B cell (primary cell): Measurements from ENCODE around the gene CANT1. TPM values are rescaled to one million over a fixed set of nuclear protein-coding genes. Genes with fewer than 3 reads are reported as not detected.

Experiments
- ATAC-seq: fragments of 200-7000 bp; cut with Tn5 transposase; one replicate; pipeline ENCODE4 v1.10.0; 2021; ENCODE audit warnings: low read depth, mild to moderate bottlenecking, moderate number of reproducible peaks, moderate library complexity
- CTCF ChIA-PET: fragments of 350-600 bp; sonication (Branson Sonifier 250); formaldehyde crosslinking; loops from one replicate; lab custom pipeline; 2021; ENCODE audit warnings: antibody characterized with exemption, inconsistent platforms; lab: Charles Lee
- POLR2A ChIA-PET: fragments of 350-600 bp; sonication (Branson Sonifier 250); formaldehyde crosslinking; loops from one replicate; lab custom pipeline; 2021; ENCODE audit warnings: antibody characterized with exemption; lab: Charles Lee
- DNase-seq: peaks from one replicate; pipeline ENCODE4 v3.0.0; 2013
- H2AFZ ChIP-seq: 2 replicates; pipeline ENCODE4 v1.6.1; 2012; ENCODE audit warnings: mild to moderate bottlenecking, low read depth, low read length; ENCODE audit not compliant: insufficient read depth, poor library complexity, severe bottlenecking
- H3K27ac ChIP-seq, 2 donors: 1 replicate in 1 of 2; 2 replicates in 1 of 2; pipeline ENCODE4 v1.5.1; 2012 to 2013; ENCODE audit warnings: low read length in 2 of 2, mild to moderate bottlenecking in 2 of 2, moderate library complexity in 1 of 2
- H3K27me3 ChIP-seq, 4 experiments: fragments of 200-600 bp in 1 of 4; sonication (generic) in 1 of 4; replicated peaks in 1 of 4; 1 replicate in 2 of 4; 2 replicates in 2 of 4; pipeline versions ENCODE4 v1.6.1 to v1.7.0; 2013 to 2016; ENCODE audit warnings: low read length in 3 of 4, mild to moderate bottlenecking in 2 of 4, mixed read lengths in 1 of 4, moderate library complexity in 1 of 4; ENCODE audit not compliant: insufficient read depth in 4 of 4, control insufficient read depth in 3 of 4; ENCODE audit errors: control extremely low read depth in 1 of 4
- H3K36me3 ChIP-seq, 2 experiments: replicated peaks in 1 of 2; 1 replicate in 1 of 2; 2 replicates in 1 of 2; pipeline versions ENCODE4 v1.6.1 to v1.7.1; 2013; ENCODE audit warnings: low read length in 1 of 2; ENCODE audit not compliant: insufficient read depth in 2 of 2, control insufficient read depth in 1 of 2; ENCODE audit errors: control extremely low read depth in 1 of 2, extremely low read depth in 1 of 2
- H3K4me1 ChIP-seq, 2 donors: fragments of 200-600 bp in 1 of 2; sonication (generic) in 1 of 2; 1 replicate in 1 of 2; 2 replicates in 1 of 2; pipeline versions ENCODE4 v1.5.1 to v1.6.1; 2013 to 2017; ENCODE audit warnings: low read length in 2 of 2; ENCODE audit not compliant: control insufficient read depth in 2 of 2, insufficient read depth in 2 of 2
- H3K4me2 ChIP-seq: replicated peaks from 2 replicates; pipeline ENCODE3; 2012; ENCODE audit warnings: mild to moderate bottlenecking, low read depth, low read length; ENCODE audit not compliant: poor library complexity, severe bottlenecking
- H3K4me3 ChIP-seq, 5 experiments: fragments of 200-600 bp in 1 of 5; sonication (generic) in 1 of 5; 1 replicate in 3 of 5; 2 replicates in 2 of 5; pipeline versions ENCODE4 v1.5.1 to v1.7.0; 2011 to 2016; ENCODE audit warnings: low read length in 4 of 5, mild to moderate bottlenecking in 4 of 5, low read depth in 2 of 5, control low read depth in 1 of 5, moderate library complexity in 1 of 5; ENCODE audit not compliant: insufficient read depth in 1 of 5; ENCODE audit errors: control extremely low read depth in 1 of 5, extremely low read depth in 1 of 5
- H3K79me2 ChIP-seq: fragments of 200-600 bp; sonication (generic); one replicate; pipeline ENCODE4 v1.6.0; 2016; ENCODE audit warnings: low read length; ENCODE audit not compliant: control insufficient read depth, insufficient read depth
- H3K9ac ChIP-seq: fragments of 200-600 bp; sonication (generic); 2 replicates; pipeline ENCODE4 v1.6.1; 2017; ENCODE audit warnings: mild to moderate bottlenecking, low read length, moderate library complexity
- H3K9me3 ChIP-seq, 3 donors: one replicate each; pipeline versions ENCODE4 v1.6.1 to v1.7.1; 2013; ENCODE audit warnings: low read length in 2 of 3; ENCODE audit not compliant: control insufficient read depth in 2 of 3, insufficient read depth in 1 of 3; ENCODE audit errors: control extremely low read depth in 1 of 3
- H4K20me1 ChIP-seq: 2 replicates; pipeline ENCODE4 v1.6.0; 2012; ENCODE audit warnings: mild to moderate bottlenecking, low read length; ENCODE audit not compliant: insufficient read depth, control insufficient read depth, poor library complexity, severe bottlenecking
- H3K27ac Mint-ChIP-seq: one replicate; pipeline ENCODE4 v1.8.0; 2021; ENCODE audit warnings: mixed read lengths
- H3K27me3 Mint-ChIP-seq: one replicate; pipeline ENCODE4 v1.8.0; 2021; ENCODE audit warnings: mixed read lengths
- H3K4me1 Mint-ChIP-seq: one replicate; pipeline ENCODE4 v1.8.0; 2021; ENCODE audit warnings: mixed read lengths
- H3K4me3 Mint-ChIP-seq: one replicate; pipeline ENCODE4 v1.8.0; 2021; ENCODE audit warnings: mixed read lengths
- H3K9me3 Mint-ChIP-seq: one replicate; pipeline ENCODE4 v1.8.0; 2022; ENCODE audit warnings: mixed read lengths; ENCODE audit not compliant: insufficient read depth
- CTCF ChIP-seq: fragments of 200-600 bp; IDR thresholded peaks from one replicate; pipeline ENCODE4 v1.8.0; 2022; ENCODE audit warnings: antibody characterized with exemption, mild to moderate bottlenecking
- EZH2 ChIP-seq: IDR thresholded peaks from 2 replicates; pipeline ENCODE4 v1.6.1; 2012; ENCODE audit warnings: borderline replicate concordance, low read depth, mild to moderate bottlenecking, moderate library complexity, low read length; ENCODE audit not compliant: insufficient read depth, poor library complexity, severe bottlenecking
- WGBS: methylation state at CpG from one replicate; pipeline ENCODE4 v1.1.5; 2013; ENCODE audit warnings: missing lambda C conversion rate; ENCODE audit not compliant: insufficient coverage; 5-methylcytosine and 5-hydroxymethylcytosine counted together
- intact Hi-C: fragments of 100-400 bp; cut with micrococcal nuclease; formaldehyde crosslinking; loops from one replicate; pipeline ENCODE4 v1.10.0; 2022
- polyA plus RNA-seq: library from polyadenylated mRNA; depleted of rRNA; stranded (reverse); fragments of >200 nt; gene quantifications from 2 replicates; pipeline ENCODE4 v1.2.3, GENCODE V29; 2012
- total RNA-seq, 2 donors: library from RNA; stranded (reverse); fragments of 120-200 nt in 1 of 2; gene quantifications; 1 replicate in 1 of 2; 2 replicates in 1 of 2; pipeline versions ENCODE4 v1.2.3 to v1.2.4, GENCODE V29; 2013 to 2022

Gene CANT1
- total and polyA plus RNA-seq, 2 donors (not counting 1 experiment from before 2014, with no cell fraction given) = 17.3 to 44.2 TPM

- H3K9ac ChIP-seq = no peak overlapping the region
- H3K79me2 ChIP-seq = peaks cover 61% of the 10 kb centered on the region
- H3K4me3 ChIP-seq = no peak overlapping the region
- ChIA-PET CTCF (no interaction called here), POLR2A (interaction anchor here (0.6 kb wide), 1 partner anchor 12 kb away, joined by 3 read pairs; no protein-coding TSS in a partner anchor)
- peaks cover 85% of the 10 kb centered on the region for H4K20me1 ChIP-seq
- DNase-seq (no peak), ATAC-seq (no peak)
- Mint-ChIP-seq H3K27me3 (no peaks in the 10 kb centered on the region), H3K4me3 (no peak overlapping the region), H3K4me1 (peaks cover 15% of the 10 kb centered on the region), H3K9me3 (no peaks in the 10 kb centered on the region), H3K27ac (no peak overlapping the region)
- H2AFZ ChIP-seq = no peak overlapping the region
- no peak overlapping the region for H3K27ac ChIP-seq
- TF ChIP-seq EZH2 (no peak), CTCF (no peak)
- H3K36me3 ChIP-seq = peaks cover 0 to 57% of the 10 kb centered on the region in 2 experiments
- 90% methylated on average over 19 of the region's 19 CpGs for WGBS
- intact Hi-C loops = no loop called here
- H3K4me2 ChIP-seq = no peak overlapping the region
- H3K27me3 ChIP-seq = no peaks in the 10 kb centered on the region
- H3K9me3 ChIP-seq = no peaks in the 10 kb centered on the region
- H3K4me1 ChIP-seq = peaks cover 4 to 5% of the 10 kb centered on the region in 2 donors
Observed at GRCh38 chr17:79001190-79002020, 8.2 kb downstream of the CANT1 start.
